ENCODE results near the gene RPS6KA5.

The RPS6KA5 gene

DNA sequence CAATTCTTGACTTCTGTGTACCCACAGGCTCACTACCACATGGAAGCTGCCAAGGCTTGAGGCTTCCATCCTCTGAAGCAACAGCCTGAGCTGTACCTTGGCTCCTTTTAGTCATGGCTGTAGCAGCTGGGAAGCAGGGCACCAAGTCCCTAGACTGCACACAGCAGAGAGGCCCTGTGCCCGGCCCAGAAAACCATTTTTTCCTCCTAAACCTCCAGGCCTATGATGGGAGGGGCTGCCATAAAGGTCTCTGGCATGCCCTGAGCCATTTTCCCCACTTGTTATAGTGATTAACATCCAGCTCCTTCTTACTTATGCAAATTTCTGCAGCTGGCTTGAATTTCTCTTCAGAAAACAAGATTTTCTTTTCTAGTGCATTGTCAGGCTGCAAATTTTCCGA lies 121.8 kb downstream of the RPS6KA5 start:
- no peak for DNase-seq (ENCODE audit: low read depth in 2 of 2)

DNA sequence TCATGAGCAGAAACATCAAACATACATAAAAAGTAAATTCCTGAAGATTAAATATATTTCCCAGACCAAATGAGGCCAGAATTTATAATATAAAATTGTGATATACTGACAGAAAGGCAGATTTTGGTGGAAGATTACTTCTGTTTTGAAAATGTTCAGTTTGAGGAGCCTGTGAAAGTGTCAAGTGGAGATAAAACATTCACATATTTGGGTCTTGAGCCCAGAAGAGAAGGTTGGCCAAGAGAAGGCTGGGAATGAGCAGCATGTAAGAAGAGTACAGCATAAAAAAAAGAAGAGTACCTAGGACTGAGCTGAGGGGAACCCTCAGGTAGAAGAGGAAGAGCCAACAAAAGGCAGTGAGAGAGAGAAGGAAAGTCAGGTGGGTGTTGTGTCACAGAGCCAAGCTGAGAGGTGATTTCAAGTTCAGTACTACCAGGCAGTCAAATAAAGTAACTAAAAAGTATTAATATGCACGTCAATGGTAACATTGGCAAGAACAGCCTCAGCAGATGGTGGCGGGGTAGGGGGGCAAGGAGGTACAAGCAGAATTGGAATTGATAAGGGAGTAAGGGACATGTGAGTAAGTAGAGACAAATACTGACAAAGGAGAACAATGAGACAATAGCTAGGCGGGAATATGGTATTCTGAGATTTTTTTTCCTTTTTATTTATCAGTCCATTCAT lies 123.5 kb downstream of the RPS6KA5 start:
- no peak for DNase-seq (ENCODE audit: low read depth in 2 of 2)

DNA sequence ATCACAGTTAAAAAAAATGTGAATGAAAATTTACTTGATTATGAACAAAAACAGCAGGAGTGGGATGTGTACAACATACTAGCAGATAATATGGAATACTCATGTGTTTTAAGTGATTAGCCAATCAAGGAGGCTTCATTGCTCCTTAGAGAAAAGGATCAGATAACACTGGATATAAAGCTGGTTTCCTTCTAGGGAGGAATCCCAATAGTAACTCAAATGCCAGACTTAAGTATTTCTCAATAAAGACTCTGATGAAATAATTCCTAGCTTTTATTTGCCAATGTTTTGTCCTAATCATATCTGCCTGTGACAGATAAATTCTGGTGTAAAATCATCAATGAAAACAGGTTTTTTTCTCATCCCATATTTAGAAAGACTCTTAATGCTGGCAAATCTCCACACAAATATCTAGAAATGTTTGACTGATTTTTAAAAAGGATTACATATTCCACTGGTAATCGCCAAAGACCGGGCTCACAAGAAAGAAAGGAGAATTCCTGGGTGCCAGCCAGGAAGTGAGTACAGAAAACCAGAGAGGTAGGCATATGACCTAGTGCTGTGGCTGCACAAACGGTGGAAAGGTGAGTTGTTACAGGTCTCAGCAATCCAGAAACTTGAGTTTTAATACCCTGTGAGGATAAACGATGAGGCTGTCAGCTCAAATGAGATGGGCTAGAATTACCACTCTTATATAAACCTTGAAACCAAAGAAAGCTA lies 135.7 kb downstream of the RPS6KA5 start:
- no peak for DNase-seq (ENCODE audit: low read depth in 2 of 2)

DNA sequence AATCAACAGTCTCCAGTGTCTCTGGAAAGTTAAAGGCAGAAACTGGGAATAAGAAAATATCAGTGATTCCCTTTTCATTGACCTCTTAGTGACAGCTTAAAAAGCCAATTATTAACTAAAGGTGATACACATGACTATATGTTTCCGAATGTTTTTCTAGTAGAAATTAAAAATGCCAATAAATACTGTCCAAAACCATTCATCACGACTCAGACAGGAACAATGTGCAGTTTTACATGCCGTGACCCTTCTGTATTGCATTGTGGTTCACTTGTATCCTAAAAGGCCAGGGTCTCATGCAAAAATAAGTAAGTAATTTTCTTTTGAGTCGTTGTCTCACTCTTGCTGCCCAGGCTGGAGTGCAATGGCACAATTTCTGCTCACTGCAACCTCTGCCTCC lies 138.3 kb downstream of the RPS6KA5 start:
- DNase-seq (ENCODE audit: low read depth in 2 of 2): no peak

DNA sequence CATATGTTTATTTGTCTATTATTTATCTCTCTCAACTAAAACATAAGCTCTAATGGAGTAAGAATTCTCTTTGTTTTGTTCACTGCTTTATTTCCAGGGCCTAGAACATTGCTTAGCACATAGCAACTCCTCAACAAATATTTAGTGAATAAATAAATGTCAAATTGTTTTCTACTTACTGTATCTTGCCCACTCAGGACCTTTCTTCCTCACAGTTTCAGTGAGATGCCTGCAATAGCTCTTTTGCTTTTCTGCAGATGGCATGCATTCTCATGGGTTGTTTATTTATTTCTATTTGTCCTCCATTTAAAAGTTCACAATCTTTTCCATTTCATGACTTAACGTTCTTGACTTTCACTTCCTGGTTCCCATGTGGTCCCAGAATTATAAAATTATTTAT lies 149.3 kb downstream of the RPS6KA5 start:
- DNase-seq (ENCODE audit: low read depth in 2 of 2): no peak

DNA sequence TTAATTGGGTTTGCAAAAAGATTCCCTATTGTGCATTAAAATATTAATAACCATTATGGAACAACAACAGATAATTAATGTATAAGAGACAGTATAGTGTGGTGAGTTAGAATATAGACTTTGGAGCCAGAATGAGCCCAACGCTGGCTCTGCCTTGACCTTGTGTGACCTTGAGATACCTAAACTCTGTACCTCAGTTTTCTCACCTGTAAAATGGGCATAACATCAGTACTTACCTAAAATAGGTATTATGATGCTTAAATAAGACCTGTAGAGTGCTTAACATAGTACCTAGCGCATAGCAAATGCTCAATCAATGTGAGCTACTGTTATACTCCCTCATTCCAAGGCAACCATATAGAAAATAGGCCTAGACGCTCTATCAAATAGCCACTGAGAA lies 153.3 kb downstream of the RPS6KA5 start:
- no peak for DNase-seq (ENCODE audit: low read depth in 2 of 2)

DNA sequence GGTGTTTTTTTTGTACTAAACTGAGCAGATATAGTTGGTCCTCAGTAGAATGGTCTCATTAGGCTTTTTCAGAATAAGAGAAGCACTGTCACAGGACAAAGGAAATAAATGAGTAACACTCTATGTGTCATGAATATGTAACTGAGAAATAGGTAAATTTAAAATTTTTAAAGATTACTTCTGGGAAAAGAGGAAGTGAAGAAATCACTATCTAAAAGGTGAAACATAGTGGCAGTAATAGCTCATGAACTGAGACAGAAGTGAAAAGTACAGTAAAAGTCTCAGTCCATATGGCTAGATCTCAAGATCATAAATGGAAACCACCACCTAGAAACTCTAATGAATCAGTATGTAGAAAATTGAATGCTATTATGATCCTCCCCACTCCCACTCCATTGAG lies 154.9 kb downstream of the RPS6KA5 start:
- no peak for DNase-seq (ENCODE audit: low read depth in 2 of 2)

DNA sequence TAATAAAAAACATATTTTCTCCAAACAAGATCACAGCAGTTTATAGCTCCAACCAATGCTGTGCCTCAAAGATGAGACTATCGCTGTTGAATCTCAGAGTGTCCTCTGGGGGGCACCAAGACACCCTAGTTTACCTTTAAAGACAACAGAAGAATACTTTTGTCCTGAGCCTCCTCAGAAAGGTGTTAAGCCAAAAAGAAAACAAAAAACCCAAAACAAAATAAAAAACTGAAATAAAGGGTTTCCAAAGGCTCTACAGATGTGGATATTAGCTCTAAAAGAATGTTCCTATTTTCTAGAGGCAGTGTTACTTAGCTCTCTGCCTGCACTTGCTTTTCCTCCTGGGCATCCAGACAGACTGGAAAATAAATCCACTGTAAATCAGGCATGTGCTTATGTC lies 157.3 kb downstream of the RPS6KA5 start:
- DNase-seq (ENCODE audit: low read depth in 2 of 2): peak; percentile 12 to 23

DNA sequence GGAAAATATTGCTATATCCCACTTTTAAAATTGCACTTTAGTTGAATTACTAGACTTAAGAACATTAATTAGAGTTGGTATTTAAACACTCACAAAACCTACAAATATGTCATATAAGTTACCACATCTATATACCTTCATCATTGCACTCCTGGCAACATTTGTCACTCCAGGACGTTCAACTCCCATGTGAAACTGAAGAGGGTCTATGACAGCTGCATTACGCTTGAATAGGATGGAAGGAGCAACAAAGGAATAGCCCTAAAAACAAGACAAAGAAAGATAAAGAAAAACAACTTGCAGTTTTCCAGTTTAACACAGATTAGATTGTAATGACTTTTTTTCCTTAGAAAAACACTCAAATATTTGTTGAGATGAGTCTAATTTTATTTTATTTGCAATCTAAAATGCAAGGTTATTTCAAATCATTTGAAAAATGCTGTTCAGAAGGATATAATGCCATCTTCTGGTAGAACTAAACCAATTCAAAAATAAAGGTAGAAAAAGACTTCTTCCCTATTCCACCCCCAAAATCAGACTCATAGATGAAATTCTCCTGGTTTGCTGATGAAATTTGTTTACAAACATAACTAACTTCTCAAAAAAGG lies 159.9 kb downstream of the RPS6KA5 start:
- no peak for DNase-seq (ENCODE audit: low read depth in 2 of 2)

DNA sequence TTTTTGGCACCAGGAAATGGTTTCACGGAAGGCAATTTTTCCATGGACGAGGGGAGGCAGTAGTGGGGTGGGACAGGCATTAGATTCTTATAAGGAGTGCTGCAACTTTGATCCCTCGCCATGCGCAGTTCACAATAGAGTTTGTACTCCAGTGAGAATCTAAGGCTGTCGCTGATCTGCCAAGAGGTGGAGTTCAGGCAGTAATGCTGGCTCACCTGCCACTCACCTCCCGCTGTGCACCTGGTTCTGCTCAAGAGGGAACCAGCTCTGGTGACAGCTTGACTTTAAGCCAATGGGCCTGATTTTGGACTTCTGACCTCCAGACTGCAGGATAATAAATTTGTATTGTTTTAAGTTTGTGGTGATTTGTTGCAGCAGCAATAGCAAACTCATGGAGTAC lies 163.4 kb downstream of the RPS6KA5 start:
- DNase-seq (ENCODE audit: low read depth in 2 of 2): no peak

DNA sequence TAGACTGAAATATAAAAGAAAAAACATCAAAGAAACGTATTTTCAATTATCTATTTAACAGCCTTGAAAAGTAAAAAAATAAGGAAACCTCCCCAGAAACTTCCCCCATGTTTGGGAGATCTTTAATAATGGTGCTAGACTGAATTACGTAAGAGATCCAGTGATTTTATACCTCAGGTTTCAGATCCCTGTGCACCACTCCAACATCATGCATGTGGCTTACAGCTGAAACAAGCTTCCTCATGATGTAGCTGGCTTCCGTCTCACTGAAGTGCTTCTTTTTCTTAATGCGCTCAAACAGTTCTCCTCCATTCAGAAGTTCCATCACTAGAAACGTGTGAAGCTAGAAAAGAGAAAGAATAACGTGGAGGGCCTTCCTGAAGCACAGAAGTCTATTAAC lies 166.2 kb downstream of the RPS6KA5 start:
- no peak for DNase-seq (ENCODE audit: low read depth in 2 of 2)

DNA sequence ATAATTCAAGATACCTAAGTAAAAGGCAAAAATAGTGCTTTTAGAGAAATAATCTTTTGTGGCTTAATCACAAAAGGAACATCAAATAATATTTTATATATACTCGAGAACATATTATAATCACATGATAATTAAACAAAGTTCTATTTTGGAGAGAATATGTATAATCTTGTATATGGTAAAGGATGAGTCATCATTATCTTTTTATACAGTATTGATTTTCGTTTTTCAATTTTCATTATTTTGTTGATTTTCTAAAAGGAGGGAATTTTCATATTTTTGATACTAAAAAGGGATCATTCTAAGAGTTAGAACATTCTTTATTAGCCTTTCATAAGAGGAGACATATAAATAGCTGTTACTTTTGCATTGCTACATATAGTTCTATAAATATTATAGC lies 166.9 kb downstream of the RPS6KA5 start:
- DNase-seq (ENCODE audit: low read depth in 2 of 2): no peak

DNA sequence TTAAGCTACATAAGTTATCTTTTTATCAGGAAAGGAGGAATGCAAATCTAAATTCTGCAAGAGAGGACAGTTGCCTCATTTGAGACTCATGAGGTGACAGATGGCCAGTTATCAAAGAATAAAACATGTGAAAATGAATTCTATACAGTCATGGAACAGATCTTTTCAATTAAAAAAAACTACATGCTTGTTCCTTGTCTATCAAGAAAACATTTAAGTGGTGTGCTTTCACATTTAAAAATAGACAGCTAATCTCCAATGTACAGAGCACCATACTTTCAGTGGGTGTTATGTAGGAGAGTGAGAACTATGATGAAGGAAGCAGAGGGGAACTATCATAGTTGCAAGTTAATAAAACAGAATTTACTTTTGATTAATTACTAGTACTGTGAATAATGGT lies 167.5 kb downstream of the RPS6KA5 start:
- DNase-seq (ENCODE audit: low read depth in 2 of 2): no peak

DNA sequence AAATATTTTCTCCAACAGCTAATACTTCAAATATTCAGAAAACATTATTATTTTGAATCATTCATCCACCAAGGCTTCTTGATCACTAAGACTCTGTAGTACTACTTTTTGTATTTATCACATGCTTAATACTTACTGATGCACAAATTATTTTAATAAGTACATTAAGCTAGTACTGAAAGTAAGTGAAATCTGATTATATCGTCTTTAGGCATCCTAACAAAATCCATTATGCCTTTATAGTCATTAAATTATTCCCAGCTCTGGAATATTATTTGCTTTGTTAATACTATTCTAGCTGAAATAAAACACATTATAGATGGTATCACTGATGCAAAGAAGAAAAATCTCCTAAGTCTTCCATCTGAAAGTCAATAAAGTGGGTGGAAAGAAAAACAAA lies 169.1 kb downstream of the RPS6KA5 start:
- no peak for DNase-seq (ENCODE audit: low read depth in 2 of 2)

DNA sequence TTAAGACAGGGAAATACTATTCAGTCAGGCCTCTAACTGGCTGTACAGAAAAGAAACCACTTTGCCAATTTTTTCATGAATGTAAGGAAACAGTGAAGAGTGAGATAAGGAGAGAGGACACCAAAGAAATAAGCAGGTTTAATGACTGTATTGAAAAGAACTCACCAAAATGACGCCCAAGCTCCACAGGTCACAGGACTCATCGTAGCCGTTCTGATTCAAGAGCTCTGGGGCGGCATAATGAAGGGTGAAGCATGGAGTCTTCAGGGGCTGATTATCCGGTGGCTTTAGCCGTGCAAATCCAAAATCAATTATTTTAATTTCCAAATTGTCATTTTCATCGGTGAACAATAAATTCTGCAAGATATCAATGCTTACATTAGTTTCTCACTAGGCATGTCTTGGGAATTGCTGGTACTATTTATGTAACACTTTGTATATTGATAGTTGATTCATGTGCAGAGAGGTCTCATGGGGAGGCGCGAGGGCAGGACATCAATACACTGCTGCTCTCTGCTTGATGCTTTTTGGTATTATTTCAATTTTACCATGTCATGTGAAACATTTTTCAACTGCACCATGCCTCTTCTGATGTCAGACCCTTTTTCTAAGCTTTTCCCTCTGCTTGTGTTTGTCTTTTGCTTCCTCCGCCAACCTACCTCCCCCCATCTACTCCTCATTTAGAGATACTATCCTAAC lies 170.0 kb downstream of the RPS6KA5 start:
- no peak for DNase-seq (ENCODE audit: low read depth in 2 of 2)

DNA sequence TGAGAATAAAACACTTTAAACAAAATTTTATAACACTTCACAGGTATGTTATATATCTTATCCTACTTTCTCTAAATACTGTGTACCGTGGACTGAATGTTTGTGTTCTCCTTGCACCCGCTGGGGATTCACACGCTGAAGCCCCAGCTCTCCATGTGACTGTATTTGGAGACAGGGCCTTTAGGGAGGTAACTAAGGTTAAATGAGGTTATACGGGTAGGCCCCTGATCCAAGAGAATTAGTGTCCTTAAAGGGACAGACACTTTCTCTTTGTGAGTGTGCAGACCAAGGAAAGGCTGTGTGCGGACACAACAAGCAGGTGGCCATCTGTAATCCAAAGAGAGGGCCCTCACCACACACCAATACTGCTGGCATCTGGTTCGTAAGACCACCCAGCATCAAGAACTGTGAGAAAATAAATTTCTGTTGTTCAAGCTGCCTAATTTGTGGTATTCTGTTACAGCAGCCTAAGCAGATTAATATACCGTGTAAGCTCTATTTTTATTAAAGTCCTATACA lies 174.1 kb downstream of the RPS6KA5 start:
- no peak for DNase-seq (ENCODE audit: low read depth in 2 of 2)

DNA sequence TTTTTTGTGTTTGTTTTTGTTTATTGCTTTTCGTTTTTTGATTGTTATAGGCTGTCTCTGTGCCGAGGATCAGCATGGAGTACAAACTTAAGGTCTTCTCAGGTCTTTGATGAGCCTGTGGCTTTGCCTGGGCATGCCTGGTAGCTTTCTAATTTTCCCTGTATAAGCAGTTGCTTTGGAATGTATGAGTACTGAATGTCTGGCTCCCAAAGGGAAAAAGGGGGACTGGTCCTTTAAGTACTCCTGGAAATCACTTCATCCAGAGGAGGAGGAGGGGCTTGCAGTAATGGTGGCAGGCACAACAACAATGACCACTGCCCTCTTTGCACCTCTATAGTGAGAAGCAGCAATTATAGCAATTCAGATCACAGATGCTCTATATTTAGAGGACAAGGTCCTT lies 176.7 kb downstream of the RPS6KA5 start:
- no peak for DNase-seq (ENCODE audit: low read depth in 2 of 2)

DNA sequence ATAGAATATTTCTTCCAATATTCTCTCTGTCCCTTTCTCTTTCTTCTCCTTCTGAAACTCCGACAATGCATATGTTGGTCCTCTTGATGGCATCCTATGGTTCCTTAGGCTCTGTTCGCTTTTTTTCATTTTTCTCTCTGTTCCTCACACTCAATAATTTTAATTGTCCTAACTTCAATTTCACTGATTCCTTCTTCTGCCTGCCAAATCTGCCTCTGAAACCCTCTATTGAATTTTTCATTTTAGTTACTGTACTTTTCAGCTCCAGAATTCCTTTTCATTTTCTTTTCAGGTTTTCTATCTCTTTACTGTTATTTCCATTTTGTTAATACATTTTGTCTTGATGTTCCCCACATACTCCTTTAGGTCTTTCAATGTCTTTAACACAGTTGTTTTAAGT lies 177.2 kb downstream of the RPS6KA5 start:
- DNase-seq (ENCODE audit: low read depth in 2 of 2): no peak

DNA sequence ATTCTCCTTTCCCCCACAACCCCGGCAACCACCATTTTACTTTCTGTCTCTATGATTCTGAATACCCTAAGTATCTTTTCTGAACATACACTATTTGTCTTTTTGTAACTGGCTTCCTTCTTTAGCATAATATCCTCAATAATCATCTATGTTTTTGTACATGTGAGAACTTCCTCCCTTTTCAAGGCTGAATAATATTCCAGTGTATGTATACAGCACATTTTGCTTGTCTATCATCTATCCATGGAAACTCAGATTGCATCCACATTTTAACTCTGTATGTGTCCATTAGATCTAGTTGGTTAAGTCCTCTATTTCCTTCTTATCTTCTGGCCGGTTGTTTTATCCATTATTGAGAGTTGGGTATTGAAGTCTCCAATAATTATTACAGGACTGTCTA lies 180.2 kb downstream of the RPS6KA5 start:
- DNase-seq (ENCODE audit: low read depth in 2 of 2): no peak

DNA sequence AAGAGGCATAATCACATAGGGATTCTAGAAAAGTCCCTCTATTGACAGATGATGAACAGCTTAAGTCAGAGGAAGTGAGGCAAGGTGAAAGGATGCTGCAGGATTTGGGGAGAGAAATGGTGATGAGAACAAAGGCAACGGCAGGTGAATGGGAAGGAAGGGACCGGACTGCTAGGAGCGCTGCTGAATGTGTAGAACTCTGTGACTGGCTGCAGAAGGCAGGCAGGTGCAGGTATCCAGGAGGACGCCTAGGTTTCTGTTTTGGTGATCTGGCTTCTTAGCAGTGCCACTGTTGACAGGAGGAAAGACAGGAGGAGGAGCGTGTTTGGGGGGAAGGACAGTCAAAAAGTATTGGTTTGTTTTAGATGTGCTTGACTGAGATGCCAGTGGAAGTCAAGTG lies 185.8 kb downstream of the RPS6KA5 start:
- no peak for DNase-seq (ENCODE audit: low read depth in 2 of 2)

DNA sequence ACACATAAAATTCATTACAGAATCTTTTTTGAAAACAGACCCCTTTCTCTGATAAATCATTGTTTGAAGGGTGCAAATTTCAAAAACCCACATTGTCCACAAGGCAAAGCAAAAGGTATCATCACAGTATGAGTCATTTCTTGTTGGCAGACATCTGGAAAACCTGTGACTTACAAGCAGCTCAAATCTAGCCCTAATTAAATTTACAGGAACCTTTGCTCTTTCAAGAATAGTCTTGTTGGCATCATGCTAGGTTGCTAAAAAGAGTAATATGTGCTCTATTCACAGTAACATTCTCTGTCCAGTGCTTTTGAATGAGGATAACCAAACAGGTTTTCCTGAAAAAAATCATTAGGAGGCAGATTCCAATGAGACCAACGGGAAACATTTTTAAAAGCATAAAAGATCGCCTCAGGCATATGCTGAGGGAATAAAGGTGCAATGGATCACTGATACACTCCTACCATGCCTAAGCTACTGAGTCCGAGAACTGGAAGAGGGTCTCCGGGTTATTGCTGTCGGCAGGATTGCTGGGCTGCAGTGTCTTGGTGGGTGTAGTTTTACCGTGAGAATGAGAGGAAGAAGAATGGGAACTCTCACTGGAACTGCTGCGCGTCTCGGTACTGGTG lies 188.7 kb downstream of the RPS6KA5 start:
- no peak for DNase-seq (ENCODE audit: low read depth in 2 of 2)

Data from fibroblast of skin of left biceps (primary cell).